Measurements from ENCODE around the gene ATP5F1D.

ATP5F1D gene

GRCh38 chr19:1271528-1272422 lies 30.2 kb downstream of the ATP5F1D start:
- no peak for DNase-seq

GRCh38 chr19:1272423-1273262 lies 31.1 kb downstream of the ATP5F1D start:
- DNase-seq: no peak

DNA sequence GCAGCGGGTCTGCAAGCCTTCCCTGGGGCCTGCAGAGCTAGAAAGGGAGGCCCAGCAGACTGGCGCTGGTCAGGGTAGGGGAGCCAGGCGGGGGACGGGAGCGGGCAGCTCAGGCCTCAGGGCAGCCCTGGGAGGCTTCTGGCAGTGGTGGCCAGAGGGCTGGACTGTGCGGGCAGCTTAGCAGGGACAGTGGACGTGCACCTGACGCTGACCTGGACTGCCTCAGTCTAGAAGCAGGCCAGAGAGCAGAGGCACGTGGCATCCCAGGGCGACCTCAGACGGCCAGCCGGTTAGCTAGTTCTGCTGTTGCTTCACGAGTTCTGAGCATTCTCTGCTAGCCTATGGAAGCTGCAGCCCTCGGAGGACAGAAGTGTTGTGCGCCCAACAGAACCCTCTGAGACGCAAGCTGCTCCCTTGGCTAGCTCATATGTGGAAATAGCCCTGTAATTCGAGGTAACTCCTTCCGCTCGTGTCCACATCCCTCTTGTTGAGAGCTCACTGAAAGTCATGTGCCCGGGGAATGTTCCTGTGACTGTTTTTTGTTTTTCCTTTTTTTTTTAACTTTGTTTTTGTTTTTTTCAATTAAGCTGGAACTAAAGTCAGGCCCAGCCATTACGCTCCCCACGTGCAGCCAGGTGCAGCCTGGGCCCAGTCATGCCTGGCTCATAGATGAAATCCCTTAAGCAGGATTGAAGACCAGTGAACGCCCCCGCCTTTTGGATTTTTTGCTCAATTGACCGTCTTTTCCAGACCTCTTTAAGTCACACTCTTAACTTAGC lies 31.9 kb downstream of the ATP5F1D start:
- no peak for DNase-seq

DNA sequence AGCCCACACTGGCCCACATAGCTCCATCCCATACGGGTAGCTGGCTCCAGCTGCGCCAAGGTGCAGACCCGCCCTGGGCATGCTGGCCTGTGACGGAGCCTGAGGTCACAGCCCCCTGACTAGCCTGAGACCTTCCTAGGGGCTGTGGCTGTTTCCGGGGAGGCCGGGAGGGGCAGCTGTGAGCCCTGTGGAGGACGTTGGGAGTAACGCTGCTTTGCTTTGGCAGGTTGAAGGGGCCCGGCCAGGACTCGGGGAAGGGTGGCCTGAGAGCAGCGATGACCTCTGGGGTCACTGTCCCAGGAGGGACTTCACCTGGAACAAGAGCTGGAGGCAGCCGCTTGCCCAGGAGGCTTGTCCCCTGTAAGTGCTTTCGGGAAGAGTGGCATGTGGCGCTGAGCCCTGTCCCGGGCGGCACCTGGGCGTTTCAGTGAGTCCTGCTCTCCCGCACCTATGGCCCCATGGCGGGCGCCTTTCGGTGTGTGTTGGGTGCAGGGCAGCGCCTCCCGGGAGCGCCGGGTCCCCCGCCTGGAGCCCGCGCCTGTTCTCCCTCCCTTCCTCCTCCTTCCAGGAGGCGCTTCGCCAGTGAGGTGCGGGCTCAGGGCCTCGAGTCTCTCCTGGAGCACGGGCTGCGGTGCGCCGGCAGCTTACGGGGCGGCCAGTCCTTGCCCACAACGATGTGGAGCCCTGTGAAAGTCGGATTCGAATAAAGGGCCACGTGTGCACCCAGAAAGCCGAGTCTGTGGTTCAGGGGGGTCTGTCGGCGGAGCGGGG lies 32.7 kb downstream of the ATP5F1D start:
- DNase-seq: no peak

DNA sequence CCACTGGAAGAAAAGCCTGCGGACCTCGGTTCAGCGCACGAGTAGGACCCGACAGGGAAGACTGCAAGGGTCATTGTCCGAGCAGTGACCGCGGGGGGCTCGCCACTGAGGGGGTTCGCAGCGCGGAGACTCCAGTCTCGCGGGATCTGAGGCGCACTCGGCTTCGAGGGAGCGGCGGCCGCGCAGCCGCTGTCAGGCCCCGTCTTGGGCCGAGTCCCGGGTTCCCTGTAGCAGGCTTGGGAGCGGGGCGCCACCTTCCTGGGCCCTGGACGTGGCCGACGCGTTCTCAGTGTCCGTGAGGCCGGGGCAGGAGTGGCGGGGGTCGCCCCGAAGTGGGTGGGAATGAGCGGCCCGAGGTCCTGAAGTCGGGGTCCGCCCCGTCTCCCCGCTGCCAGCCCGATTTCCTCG lies 33.3 kb downstream of the ATP5F1D start:
- DNase-seq: no peak

DNA sequence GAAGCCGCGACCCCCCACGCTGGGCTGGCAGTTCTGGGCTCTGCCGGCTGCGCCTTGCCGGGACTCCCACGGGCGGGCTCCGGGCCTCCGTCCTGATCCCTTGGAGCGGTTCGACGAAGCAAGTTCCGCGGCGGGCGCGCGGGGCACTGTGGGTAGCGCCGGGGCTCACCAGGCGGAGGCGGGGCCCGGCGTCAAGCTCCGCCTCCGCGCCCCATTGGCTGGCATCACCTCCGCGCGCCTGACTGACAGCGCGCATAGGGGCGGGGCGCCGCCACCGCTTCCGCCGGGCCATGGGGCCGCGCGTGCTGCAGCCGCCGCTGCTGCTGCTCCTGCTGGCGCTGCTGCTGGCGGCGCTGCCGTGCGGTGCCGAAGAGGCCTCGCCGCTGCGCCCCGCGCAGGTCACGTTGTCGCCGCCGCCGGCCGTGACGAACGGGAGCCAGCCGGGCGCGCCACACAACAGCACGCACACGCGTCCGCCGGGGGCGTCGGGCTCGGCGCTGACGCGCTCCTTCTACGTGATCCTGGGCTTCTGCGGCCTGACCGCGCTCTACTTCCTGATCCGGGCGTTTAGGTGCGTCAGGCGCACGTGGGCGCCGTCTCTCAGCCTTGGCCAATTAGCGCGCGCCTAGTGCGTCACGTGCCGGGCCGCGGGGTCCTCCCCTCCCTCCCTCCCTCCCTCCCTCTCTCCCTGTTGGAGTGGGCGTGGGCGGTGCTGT lies 33.9 kb downstream of the ATP5F1D start, which contains the start of gene FAM174C:
Gene FAM174C, plus strand, starts transcription at position 271 of the 716 bp plus-strand sequence. Its CDS starts 20 bp downstream, at position 291.
- peak; percentile 98 for DNase-seq

DNA sequence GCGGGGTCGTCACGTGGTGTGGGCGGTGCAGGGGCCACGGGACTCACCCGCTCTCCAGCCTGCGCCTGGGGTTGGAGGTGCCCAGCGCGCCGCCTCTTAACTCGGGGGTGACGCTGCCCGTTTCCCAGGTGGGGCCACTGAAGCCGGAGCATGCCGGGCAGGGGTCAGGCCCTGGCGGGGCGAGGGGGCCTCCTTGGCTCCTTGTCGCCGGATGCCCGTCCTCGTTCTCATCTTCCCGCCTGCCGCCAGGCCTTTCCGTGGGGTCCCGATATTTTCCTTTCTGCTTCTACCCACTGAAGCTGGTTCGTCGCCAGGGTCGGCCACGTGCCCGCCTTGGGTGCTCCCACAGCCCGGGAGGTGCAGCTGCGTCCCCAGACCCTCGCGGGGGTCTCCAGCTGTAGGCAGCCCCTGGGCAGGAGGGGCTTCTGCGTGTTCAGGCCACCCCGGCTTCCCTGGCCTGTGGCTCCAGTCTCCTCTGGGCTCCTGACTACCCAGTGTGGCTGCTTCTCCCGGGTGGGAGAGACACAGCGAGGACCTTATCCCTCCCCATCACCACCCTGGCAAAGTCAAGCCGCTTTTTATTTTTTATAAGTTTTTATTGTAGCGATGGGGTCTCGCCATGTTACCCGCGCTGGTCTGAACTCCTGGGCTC lies 34.6 kb downstream of the ATP5F1D start:
- DNase-seq: no peak

DNA sequence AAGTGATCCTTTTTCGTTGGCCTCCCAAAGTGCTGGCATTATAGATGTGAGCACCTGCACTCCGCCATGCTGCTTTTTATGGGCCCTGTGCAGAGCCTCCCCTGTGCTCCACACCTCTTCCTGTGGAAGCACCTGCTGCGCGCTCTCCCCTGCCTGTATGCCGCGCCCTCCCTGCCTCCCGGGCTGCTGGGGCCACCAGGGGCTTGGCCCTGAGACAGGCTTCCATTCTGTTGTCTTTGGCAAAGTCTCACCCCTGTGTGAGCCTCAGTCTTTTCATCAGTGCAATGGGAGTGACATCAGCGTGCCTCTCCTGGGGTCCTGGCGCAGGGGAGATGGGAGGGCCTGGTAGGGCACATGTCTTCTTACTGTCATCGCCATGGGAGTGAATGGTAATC lies 35.1 kb downstream of the ATP5F1D start:
- DNase-seq: no peak

GRCh38 chr19:1277061-1277460 lies 35.5 kb downstream of the ATP5F1D start:
- no peak for DNase-seq

- no peak for DNase-seq
Measured at GRCh38 chr19:1278074-1278473, 36.5 kb downstream of the ATP5F1D start.

- no peak for DNase-seq
Measured at GRCh38 chr19:1278713-1279660, 37.4 kb downstream of the ATP5F1D start.

DNA sequence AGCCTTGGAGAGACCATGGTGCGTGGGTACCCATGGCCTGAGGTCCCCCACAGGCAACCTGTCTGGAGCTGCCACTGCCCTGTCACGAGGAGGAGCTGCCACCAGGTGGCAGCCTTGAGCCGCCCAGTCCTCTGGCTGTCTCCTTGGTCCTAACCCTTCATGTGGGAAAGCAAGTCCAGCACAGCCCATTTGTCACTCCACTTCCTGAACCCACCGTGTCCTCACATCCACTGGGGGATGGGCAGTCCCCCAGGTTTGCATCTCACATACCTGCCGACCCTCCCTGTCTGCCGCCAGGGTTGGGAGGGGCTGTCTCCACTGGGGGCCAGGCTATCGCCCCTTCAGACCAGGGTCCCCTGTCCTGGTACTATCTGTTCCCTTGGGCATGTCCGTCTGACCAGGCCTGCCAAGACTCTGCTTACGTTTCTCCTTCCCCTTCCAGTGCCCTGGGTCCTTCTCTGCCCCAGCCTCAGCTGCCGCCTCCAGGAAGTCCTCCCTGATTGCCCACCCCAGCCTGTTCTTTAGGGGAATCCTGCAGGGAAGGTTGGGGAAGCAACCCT lies 38.3 kb downstream of the ATP5F1D start:
- DNase-seq: peak; percentile 51

GRCh38 chr19:1280636-1281568 lies 39.4 kb downstream of the ATP5F1D start:
- no peak for DNase-seq

DNA sequence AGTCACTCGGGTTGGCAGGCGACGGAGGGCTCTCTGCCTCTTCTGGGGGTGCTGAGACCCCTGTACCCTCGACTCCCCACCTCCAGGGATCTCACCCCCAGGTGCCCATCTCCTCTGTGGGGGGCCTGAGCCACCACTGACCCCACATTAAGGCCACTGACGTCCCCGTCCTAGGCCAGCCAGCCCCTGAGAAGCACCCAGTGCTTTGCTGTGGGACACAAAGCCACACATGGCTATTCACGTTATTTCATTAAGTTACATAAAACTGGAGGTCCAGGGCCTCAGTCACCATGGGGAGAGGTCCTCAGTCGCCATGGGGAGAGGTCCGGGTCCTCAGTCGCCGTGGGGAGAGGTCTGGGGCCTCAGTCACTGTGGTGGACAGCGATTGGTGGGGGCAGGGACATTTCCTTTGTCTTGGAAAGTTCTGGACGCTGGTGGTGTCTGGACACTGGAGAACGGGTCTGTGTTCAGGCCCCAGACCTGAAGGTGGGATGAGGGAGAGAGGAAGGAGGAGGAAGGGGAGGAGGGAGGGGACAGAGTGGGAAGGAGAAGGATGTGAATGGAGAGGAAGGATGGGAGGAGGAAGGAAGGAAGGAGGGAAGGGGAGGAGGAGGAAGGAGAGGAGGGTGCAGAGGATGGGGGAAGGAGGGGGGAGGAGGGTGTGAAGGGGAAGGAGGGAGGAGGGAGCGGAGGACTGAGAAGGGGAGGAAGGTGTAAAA lies 40.2 kb downstream of the ATP5F1D start:
- no peak for DNase-seq

DNA sequence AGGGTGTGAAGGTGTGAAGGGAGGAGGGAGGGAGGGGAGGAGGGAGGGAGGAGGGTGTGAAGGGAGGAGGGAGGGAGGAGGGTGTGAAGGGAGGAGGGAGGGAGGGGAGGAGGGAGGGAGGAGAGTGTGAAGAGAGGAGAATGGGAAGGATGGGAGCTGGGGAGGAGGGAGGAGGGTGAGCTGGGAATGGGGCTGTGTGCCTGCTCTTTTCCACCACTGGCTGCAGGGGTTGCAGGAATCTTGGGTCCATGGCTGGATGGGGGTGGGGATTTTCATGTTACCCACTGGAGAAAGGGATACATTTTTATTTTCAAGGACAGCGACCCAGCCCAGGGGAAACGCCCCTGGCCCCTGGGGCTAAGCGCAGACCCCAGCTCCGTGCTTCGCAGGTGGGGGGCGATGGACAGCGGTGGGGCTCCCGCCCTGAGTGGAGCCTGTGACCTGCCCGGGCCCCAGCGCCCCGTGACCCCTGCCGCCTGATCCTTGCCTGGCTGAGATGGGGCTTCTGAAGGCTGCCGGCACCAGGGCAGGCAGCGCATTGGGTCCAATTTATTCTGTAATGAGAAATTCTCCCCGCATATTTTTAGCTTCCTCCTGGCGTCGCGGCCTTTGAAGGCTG lies 41.1 kb downstream of the ATP5F1D start:
- DNase-seq: no peak

GRCh38 chr19:1283207-1283916 lies 41.8 kb downstream of the ATP5F1D start:
- no peak for DNase-seq

Measured in activated gamma-delta T cell (primary cell).